Stimulated activated CD8-positive, alpha-beta memory T cell treated with anti-CD3 and anti-CD28 coated beads, Interleukin-7, amount 100 ng/mL, for 1 hour (primary cell): ENCODE measurements around the gene ADAMTS14.
"Not testable (repeated sequence)": the region's sequence is repeated elsewhere in the genome, so short reads cannot be mapped to it uniquely, and the experiment has no call there.

Source experiments
- DNase-seq, 2 donors: peaks; one replicate each; pipeline ENCODE4 v3.0.0-alpha.2; 2020; ENCODE audit warnings: low read depth in 2 of 2

Gene ADAMTS14

GRCh38 chr10:70672165-70673042, at the start of gene ADAMTS14:
Gene ADAMTS14 (plus strand): TSS chr10:70672506. CDS start chr10:70672803, 297 bp downstream.
- no peak for DNase-seq

GRCh38 chr10:70622541-70622940, 49.8 kb upstream of the ADAMTS14 start:
- no peak for DNase-seq

GRCh38 chr10:70622981-70623844, 49.1 kb upstream of the ADAMTS14 start:
- no peak for DNase-seq

GRCh38 chr10:70626056-70626455, 46.2 kb upstream of the ADAMTS14 start:
- no peak for DNase-seq

GRCh38 chr10:70629338-70629737, 43.0 kb upstream of the ADAMTS14 start:
- DNase-seq, result no peak

- not testable (repeated sequence) for DNase-seq
Measured at GRCh38 chr10:70631735-70632134, 40.6 kb upstream of the ADAMTS14 start.

GRCh38 chr10:70634011-70634410, 38.3 kb upstream of the ADAMTS14 start:
- no peak for DNase-seq

- DNase-seq, result not testable (repeated sequence)
Measured at GRCh38 chr10:70634515-70634914, 37.8 kb upstream of the ADAMTS14 start.

GRCh38 chr10:70639640-70640383, 32.5 kb upstream of the ADAMTS14 start:
- not testable (repeated sequence) for DNase-seq

- DNase-seq, result not testable (repeated sequence)
Measured at GRCh38 chr10:70643272-70643671, 29.0 kb upstream of the ADAMTS14 start.

- DNase-seq, result not testable (repeated sequence)
Measured at GRCh38 chr10:70644959-70645358, 27.3 kb upstream of the ADAMTS14 start.

- DNase-seq, result no peak
Measured at GRCh38 chr10:70647086-70647485, 25.2 kb upstream of the ADAMTS14 start.

GRCh38 chr10:70648427-70648826, 23.9 kb upstream of the ADAMTS14 start:
- DNase-seq, result no peak

- no peak for DNase-seq
Measured at GRCh38 chr10:70649526-70649925, 22.8 kb upstream of the ADAMTS14 start.

- DNase-seq, result no peak
Measured at GRCh38 chr10:70650104-70650503, 22.2 kb upstream of the ADAMTS14 start.

GRCh38 chr10:70650718-70651117, 21.6 kb upstream of the ADAMTS14 start:
- DNase-seq, result no peak

GRCh38 chr10:70651661-70652060, 20.6 kb upstream of the ADAMTS14 start:
- no peak for DNase-seq

- DNase-seq, result no peak
Measured at GRCh38 chr10:70652761-70653657, 19.3 kb upstream of the ADAMTS14 start.

- no peak for DNase-seq
Measured at GRCh38 chr10:70655316-70655715, 17.0 kb upstream of the ADAMTS14 start.

GRCh38 chr10:70656489-70656888, 15.8 kb upstream of the ADAMTS14 start:
- DNase-seq, result no peak

GRCh38 chr10:70657041-70657440, 15.3 kb upstream of the ADAMTS14 start:
- DNase-seq, result no peak
